Adrenal gland (tissue), 12 donors: ENCODE measurements around the gene MS4A12. TPM values are rescaled to one million over a fixed set of nuclear protein-coding genes. Genes with fewer than 3 reads are reported as not detected.

Experiments used
- DNase-seq, 7 donors: peaks; one replicate each; pipeline ENCODE4 v3.0.0-alpha.2; 2019 to 2020
- H3K27ac ChIP-seq, 5 donors: fragments of 200-600 bp; sonication (generic) in 4 of 5; 1 replicate in 3 of 5; 2 replicates in 2 of 5; pipeline versions ENCODE4 v1.5.1 to v1.8.0; 2016 to 2020; ENCODE audit warnings: mild to moderate bottlenecking in 1 of 5
- H3K27me3 ChIP-seq: fragments of 200-600 bp; 2 replicates; pipeline ENCODE4 v1.8.0; 2021
- H3K36me3 ChIP-seq, 2 donors: fragments of 200-600 bp; replicated peaks in 1 of 2; 1 replicate in 1 of 2; 2 replicates in 1 of 2; pipeline versions ENCODE4 v1.5.1 to v1.8.0; 2018 to 2022
- H3K4me1 ChIP-seq, 2 donors: fragments of 200-600 bp; replicated peaks in 1 of 2; 1 replicate in 1 of 2; 2 replicates in 1 of 2; pipeline versions ENCODE4 v1.5.1 to v1.8.0; 2018 to 2021
- H3K4me3 ChIP-seq, 4 donors: fragments of 200-600 bp; sonication (generic) in 3 of 4; one replicate each; pipeline ENCODE4 v1.5.1; 2016 to 2018
- H3K9me3 ChIP-seq, 3 donors: fragments of 200-600 bp; sonication (generic) in 1 of 3; replicated peaks in 1 of 3; 1 replicate in 2 of 3; 2 replicates in 1 of 3; pipeline versions ENCODE4 v1.5.1 to v1.8.0; 2016 to 2021
- CTCF ChIP-seq, 6 experiments: fragments of 450-650 bp in 4 of 6; fragments of 200-600 bp in 2 of 6; sonication (generic) in 1 of 6; IDR thresholded peaks; 1 replicate in 5 of 6; 2 replicates in 1 of 6; pipeline versions ENCODE4 v1.5.1 to v1.8.0; 2016 to 2021; ENCODE audit warnings: antibody characterized with exemption in 6 of 6, mild to moderate bottlenecking in 2 of 6, moderate library complexity in 1 of 6
- POLR2A ChIP-seq, 2 donors: fragments of 450-650 bp; IDR thresholded peaks; one replicate each; pipeline ENCODE4 v1.6.1; 2017; ENCODE audit warnings: antibody characterized with exemption in 2 of 2, mild to moderate bottlenecking in 2 of 2, moderate library complexity in 1 of 2
- WGBS, 4 donors: extraction: QIAGEN DNeasy Blood & Tissue Kit in 2 of 4; methylation state at CpG; one replicate each; pipeline versions ENCODE4 v1.1.5 to v1.1.7; 2013 to 2017; 5-methylcytosine and 5-hydroxymethylcytosine counted together
- intact Hi-C, 2 donors: fragments of 100-400 bp; cut with DNase I; formaldehyde crosslinking; loops; one replicate each; pipeline versions ENCODE4 v1.14.1 to v1.15.0; 2022 to 2023
- polyA plus RNA-seq, 3 donors: library from polyadenylated mRNA; stranded (reverse); fragments of 200-250 nt in 2 of 3; fragments of 350-450 nt in 1 of 3; fragmentation: Illumina TruSeq in 1 of 3; extraction: RNeasy Lipid Tissue Mini Kit (QIAGEN cat#74804) in 1 of 3; gene quantifications; one replicate each; pipeline ENCODE4 v1.2.3, GENCODE V29; 2013 to 2014
- total RNA-seq, 9 donors: library from RNA; depleted of rRNA in 4 of 9; stranded (reverse); fragments of >200 nt in 4 of 9; fragments of 120-200 nt in 1 of 9; fragmentation: NEBNext Ultra II Directional in 1 of 9; extraction: Animal tissue kit (Norgen Biotek cat#: 25700) in 1 of 9; gene quantifications; one replicate each; pipeline versions ENCODE4 v1.1.0 to v1.2.4, GENCODE V29; 2013 to 2023
- donor health status: healthy with polysubstance abuse.
- donor health status: Bipolar disorder and iron deficiency.
- donor health status: DM: yes; HTN: yes; CAD: no.
- donor health status: DM: no; HTN: no; CAD: no.
- donor health status: DM: no; HTN: no; CAD: no.
- donor health status: DM: yes; HTN: yes; CAD: no.

Gene MS4A12
- total and polyA plus RNA-seq, 12 donors = not detected

GRCh38 chr11:60544077-60544476 is 51.5 kb downstream of the MS4A12 start:
- TF ChIP-seq POLR2A (IDR thresholded peaks at IDR 0.05) (no peak), CTCF (IDR thresholded peaks at IDR 0.05) (no peak)
- Histone ChIP-seq H3K4me3 (no peak overlapping the region), H3K9me3 (peaks cover 0 to 7% (median 0%) of the 10 kb centered on the region in 3 donors), H3K4me1 (no peaks in the 10 kb centered on the region), H3K36me3 (no peaks in the 10 kb centered on the region), H3K27me3 (no peaks in the 10 kb centered on the region), H3K27ac (no peak overlapping the region)
- WGBS, 4 donors = 56 to 74% (median 68%) methylated on average over 5 of the region's 5 CpGs
- intact Hi-C loops = no loop called here
- no peak for DNase-seq

Other genes with a start within 250 kb of the MS4A12 start
- gene MS4A4E, start 249.6 kb upstream of the MS4A12 start, total RNA-seq = 1 to 10 TPM in 6 of 9 donors, under 1 TPM in 2, not detected in 1; 0.94 to 7.2 (median 3.1) TPM
- 1 to 10 TPM in 2 of 3 donors, not detected in 1; 1.1 to 2.6 TPM for gene MS4A4E, start 249.6 kb upstream of the MS4A12 start, polyA plus RNA-seq
- gene MS4A4A, start 212.1 kb upstream of the MS4A12 start, total RNA-seq = 100 to 1,000 TPM in 1 of 9 donors, 10 to 100 TPM in 7, 1 to 10 TPM in 1; 4.0 to 120 (median 65.8) TPM
- gene MS4A4A, start 212.1 kb upstream of the MS4A12 start, polyA plus RNA-seq = 10 to 100 TPM; 19.2 to 33.4 (median 21.8) TPM
- gene MS4A6E, start 165.5 kb upstream of the MS4A12 start, total RNA-seq = not detected
- gene MS4A6E, start 165.5 kb upstream of the MS4A12 start, polyA plus RNA-seq = 10 to 100 TPM in 1 of 3 donors, not detected in 2; 11.2 TPM
- 100 to 1,000 TPM in 1 of 9 donors, 10 to 100 TPM in 7, 1 to 10 TPM in 1; 7.8 to 131 (median 74.4) TPM for gene MS4A7, start 114.2 kb upstream of the MS4A12 start, total RNA-seq
- gene MS4A7, start 114.2 kb upstream of the MS4A12 start, polyA plus RNA-seq = 10 to 100 TPM; 17.5 to 38.1 (median 18.9) TPM
- gene MS4A14, start 96.3 kb upstream of the MS4A12 start, total RNA-seq = 1 to 10 TPM in 7 of 9 donors, under 1 TPM in 2; 0.44 to 4.4 (median 1.8) TPM
- gene MS4A14, start 96.3 kb upstream of the MS4A12 start, polyA plus RNA-seq = 1 to 10 TPM; 1.5 to 6.0 (median 4.9) TPM
- gene MS4A5, start 63.2 kb upstream of the MS4A12 start, total RNA-seq = not detected
- gene MS4A5, start 63.2 kb upstream of the MS4A12 start, polyA plus RNA-seq = not detected
- gene MS4A1, start 36.9 kb upstream of the MS4A12 start, total RNA-seq = 1 to 10 TPM in 1 of 9 donors, under 1 TPM in 6, not detected in 2; 0.07 to 1.0 (median 0.54) TPM
- gene MS4A1, start 36.9 kb upstream of the MS4A12 start, polyA plus RNA-seq = under 1 TPM; 0.30 to 0.71 (median 0.40) TPM
- gene MS4A13, start 22.6 kb downstream of the MS4A12 start, total RNA-seq = not detected
- gene MS4A13, start 22.6 kb downstream of the MS4A12 start, polyA plus RNA-seq = not detected
- gene MS4A8, start 206.8 kb downstream of the MS4A12 start, total RNA-seq = under 1 TPM in 2 of 9 donors, not detected in 7; 0.46 to 0.67 TPM
- gene MS4A8, start 206.8 kb downstream of the MS4A12 start, polyA plus RNA-seq = 1 to 10 TPM in 2 of 3 donors, under 1 TPM in 1; 0.27 to 2.0 (median 1.5) TPM
- not detected for gene MS4A18, start 231.9 kb downstream of the MS4A12 start, total RNA-seq
- gene MS4A18, start 231.9 kb downstream of the MS4A12 start, polyA plus RNA-seq = not detected